ENCODE data around the gene CPSF7.
A peak's percentile ranks its signal among the peaks of the same experiment; 100 is the strongest.

CPSF7 gene

DNA sequence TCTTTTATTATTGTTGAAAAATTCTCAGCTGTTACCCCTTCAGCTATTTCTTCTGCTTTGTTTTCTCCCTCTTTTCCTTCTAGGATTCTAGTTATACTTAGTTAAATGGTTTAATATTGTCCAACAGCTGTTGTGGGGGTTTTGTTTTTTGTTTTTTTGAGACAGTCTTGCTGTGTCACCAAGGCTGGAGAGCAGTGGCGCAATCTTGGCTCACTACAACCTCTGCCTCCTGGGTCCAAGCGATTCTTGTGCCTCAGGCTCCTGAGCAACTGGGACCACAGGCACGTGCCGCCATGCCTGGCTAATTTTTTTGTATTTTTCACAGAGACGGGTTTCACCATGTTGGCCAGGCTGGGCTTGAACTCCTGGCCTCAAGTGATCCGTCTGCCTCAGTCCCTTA lies 12.8 kb upstream of the CPSF7 start:
- no peak overlapping the region for H3K27ac ChIP-seq
- TF ChIP-seq ZFX (IDR thresholded peaks at IDR 0.05; ENCODE audit: borderline replicate concordance) (no peak), CTCF (IDR thresholded peaks at IDR 0.05) (no peak)

DNA sequence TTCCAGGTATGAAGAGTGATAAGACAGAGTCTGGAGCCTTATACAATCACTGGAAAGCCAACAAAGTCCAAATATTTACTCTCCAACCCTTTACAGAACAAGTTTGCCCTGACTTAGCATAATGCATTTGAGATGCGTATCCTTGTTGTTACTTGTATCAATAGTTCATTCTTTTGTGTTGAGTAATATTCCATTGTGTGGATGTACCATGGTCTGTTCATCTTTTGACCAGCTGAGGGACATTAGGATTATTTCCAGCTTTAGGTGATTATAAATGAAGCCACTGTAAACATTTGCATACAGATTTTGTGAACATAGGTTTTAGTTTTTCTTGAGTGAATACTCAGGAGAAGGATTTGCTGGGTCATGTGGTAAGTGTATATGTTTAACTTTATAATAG lies 9.8 kb upstream of the CPSF7 start:
- TF ChIP-seq CTCF (IDR thresholded peaks at IDR 0.05), result no peak
- no peak for TF ChIP-seq ZFX (IDR thresholded peaks at IDR 0.05; ENCODE audit: borderline replicate concordance)
- 0 out of 2 replicates have a peak overlapping the region, but pooled peaks have one; percentile 3 for H3K27ac ChIP-seq

DNA sequence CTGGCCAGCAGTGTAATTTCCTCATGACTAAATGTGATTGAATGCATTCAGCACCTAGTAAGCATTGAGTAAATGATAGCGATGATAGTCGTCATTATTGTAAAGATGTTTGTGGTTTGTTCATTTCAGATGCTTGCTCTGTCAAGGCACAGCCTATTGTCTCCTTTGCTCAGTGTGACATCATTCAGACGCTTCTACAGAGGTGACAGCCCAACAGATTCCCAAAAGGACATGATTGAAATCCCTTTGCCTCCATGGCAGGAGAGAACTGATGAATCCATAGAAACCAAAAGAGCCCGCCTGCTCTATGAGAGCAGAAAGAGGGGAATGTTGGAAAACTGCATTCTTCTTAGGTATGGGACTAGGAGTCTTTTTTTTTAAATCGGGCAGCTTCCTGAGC lies 7.7 kb upstream of the CPSF7 start:
- no peak for TF ChIP-seq ZFX (IDR thresholded peaks at IDR 0.05; ENCODE audit: borderline replicate concordance)
- TF ChIP-seq CTCF (IDR thresholded peaks at IDR 0.05), result no peak

GRCh38 chr11:61430839-61431238 lies 1.1 kb upstream of the CPSF7 start:
- H3K27ac ChIP-seq, result peak overlapping the region; percentile 94

More for the DNA sequence above, 7.7 kb upstream of the CPSF7 start:
- no peak overlapping the region for H3K27ac ChIP-seq

DNA sequence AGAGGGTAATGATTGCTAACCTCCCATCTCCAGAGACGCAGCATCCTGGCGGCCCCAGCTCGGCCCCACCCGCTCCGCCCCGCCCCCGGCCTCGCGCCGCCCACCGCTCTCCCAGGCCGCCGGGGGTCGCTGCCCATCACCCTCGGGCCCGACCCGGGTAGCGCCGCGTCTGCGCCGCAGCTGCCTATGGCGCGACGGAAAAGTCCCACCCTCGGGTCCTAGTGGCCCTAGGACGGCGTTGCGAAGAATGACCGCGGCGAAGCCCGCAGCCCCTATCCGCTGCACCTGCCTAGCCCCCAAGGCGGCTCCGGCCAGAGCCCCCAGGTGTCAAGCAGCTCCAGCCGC lies 457 bp downstream of the CPSF7 start:
- H3K27ac ChIP-seq, result peak overlapping the region; percentile 94
- peak; percentile 49 for TF ChIP-seq CTCF (IDR thresholded peaks at IDR 0.05)
- TF ChIP-seq ZFX (IDR thresholded peaks at IDR 0.05; ENCODE audit: borderline replicate concordance), result no peak

DNA sequence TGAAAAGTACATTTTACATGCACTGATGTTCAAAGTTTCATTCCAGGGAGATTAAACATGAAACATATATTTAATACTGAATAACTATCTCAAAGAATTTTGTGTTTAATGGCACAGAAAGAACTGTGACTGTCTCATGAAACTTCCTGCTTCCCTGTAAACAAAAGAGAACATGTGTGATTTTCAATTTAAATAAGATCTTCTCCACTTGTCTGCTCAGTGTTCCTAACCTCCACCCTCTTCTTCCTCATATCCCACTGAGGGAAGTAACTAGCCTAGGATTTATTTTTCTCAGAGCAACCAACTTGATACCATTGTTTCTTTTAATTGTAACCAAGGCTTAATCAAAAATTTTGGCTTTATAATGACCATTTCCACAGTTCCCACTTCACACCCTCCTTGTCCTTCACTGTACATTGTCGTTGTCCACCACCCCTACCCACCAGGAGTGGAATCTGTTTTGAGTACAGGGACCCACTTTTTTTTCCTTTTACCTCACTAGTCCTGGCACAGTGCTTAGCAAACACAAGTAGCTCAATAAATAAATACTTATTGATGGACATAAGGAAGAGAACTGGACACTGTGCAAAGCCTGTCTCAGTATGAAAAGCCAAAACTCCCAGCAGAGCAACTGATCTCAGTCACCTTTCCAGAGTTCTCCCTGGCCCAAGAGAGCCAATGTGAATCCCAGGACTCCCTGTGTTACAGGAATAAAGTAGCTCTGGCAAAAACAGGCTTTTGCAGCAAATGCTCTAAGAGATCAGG lies 4.2 kb downstream of the CPSF7 start:
- H3K27ac ChIP-seq, result no peak overlapping the region
- no peak for TF ChIP-seq CTCF (IDR thresholded peaks at IDR 0.05)
- TF ChIP-seq ZFX (IDR thresholded peaks at IDR 0.05; ENCODE audit: borderline replicate concordance), result no peak

DNA sequence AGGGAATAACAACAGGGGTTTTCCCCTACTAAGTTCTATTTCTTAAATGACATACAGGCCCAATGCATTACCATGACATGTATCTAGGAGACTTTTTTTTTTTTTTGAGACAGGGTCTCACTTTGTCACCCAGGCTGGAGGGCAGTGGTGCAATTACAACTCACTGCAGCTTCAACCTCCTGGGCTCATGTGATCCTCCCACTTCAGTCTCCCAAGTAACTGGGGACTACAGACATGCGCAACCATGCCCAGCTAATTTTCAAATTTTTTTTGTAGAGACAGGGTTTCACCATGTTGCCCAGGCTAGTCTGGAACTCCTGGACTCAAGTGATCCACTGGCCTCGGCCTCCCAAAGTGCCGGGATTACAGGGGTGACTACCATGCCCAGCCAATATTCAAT lies 7.5 kb downstream of the CPSF7 start:
- TF ChIP-seq ZFX (IDR thresholded peaks at IDR 0.05; ENCODE audit: borderline replicate concordance) (no peak), CTCF (IDR thresholded peaks at IDR 0.05) (no peak)

DNA sequence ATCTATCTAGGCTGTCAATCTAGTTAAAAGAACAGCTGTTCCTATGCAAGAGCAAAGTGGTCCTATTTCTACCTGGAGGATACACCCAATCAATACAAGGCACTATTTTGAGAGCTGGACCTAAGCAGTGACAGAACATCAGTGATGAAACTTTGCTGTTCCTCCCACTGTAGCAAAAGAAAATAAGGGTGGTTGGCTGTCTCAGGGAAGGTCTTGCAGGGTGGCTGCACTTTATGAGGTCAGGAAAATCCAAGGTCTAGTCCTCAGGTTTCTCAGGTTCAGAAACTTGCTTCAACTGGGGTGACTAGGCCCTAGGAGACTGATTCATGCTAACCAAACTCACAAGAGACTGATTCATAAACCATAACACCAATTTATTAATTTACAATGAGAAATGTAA lies 11.6 kb downstream of the CPSF7 start:
- H3K27ac ChIP-seq, result no peak overlapping the region

More for the DNA sequence above, 7.5 kb downstream of the CPSF7 start:
- no peak overlapping the region for H3K27ac ChIP-seq

More for the DNA sequence above, 11.6 kb downstream of the CPSF7 start:
- TF ChIP-seq CTCF (IDR thresholded peaks at IDR 0.05), result no peak
